HG03097 (cell line): Measurements from ENCODE around the gene TMEM43.

Experiments
- ATAC-seq: cut with Tn5 transposase; IDR thresholded peaks from one replicate; pipeline ENCODE4 v1.9.1; 2021; ENCODE audit not compliant: unreplicated experiment, low FRiP score

Gene TMEM43

DNA sequence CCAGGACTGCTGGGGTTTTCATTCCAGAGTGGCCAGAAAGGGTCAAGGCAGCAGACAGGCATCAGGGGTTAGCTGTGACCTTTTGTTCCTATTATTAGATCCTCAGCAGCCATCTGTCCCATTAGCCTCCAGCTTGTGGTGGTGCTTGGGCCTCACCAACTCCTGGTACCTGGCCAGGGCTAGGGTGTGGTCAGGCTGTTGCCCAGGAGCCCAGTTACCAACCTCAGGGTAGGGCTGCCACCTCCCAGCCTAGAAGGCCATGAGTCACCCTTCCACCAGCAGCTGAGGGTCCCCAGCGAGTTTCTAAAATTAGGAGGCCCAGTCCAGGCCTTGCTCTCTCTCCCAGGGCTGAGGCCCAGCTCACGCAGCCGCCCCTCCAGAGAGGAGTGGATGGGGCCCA is 12.2 kb downstream of the TMEM43 start:
- no peak for ATAC-seq

DNA sequence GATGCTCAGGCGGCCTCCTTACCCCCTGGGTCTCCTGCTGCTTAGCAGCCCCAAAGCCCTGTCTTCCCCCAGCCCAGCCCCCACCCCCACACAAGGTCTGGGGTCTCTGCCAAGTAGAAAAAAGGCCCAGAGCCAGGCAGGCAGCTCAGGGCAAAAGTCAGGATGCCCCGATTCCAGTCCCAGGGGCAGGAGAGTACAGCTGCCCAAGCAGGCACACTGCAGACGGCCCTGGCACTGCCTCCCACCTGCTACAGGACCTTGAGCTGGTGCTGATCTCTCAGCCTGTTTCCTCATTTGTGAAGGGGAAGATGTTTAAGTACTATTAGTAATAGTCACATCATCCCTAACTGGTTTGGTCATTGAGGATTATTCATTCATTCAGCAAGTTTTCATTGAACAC is 12.6 kb downstream of the TMEM43 start:
- no peak for ATAC-seq

DNA sequence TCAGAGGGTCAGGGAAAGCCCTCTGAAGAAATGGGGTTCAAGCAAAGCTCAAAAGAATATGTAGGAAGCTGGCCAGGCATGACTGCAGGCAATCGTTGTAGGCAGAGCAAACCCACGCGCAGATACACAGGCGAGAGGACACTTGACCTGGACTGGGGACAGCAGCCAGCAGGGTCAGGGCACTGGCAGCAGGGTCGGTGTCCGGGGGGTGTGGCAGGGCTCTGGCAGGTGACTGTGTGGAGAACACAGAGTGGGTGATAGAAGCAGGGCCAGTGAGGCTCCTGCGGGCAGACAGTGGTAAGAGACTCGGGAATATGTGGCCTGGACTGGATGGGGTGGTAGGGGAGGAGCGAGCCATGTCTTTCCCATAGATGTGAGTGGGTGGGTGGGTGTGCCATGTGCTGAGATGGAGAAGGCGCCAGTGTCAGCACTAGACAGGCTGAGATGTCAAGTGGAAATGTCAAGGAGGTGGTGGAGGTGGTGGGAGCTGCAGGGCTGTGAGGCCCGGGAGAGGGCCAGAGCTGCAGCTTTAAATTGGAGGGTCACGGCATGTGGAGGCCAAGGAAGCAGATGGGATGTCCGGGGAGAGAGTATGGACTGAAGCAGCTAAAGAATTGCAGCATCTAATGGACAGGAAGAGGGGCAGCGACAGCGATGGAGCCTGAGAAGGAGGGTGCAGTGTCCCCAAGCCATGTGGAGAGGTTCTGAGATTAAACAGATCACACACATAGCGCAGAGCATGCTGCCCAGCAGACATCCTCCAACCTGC is 13.4 kb downstream of the TMEM43 start:
- ATAC-seq = no peak

DNA sequence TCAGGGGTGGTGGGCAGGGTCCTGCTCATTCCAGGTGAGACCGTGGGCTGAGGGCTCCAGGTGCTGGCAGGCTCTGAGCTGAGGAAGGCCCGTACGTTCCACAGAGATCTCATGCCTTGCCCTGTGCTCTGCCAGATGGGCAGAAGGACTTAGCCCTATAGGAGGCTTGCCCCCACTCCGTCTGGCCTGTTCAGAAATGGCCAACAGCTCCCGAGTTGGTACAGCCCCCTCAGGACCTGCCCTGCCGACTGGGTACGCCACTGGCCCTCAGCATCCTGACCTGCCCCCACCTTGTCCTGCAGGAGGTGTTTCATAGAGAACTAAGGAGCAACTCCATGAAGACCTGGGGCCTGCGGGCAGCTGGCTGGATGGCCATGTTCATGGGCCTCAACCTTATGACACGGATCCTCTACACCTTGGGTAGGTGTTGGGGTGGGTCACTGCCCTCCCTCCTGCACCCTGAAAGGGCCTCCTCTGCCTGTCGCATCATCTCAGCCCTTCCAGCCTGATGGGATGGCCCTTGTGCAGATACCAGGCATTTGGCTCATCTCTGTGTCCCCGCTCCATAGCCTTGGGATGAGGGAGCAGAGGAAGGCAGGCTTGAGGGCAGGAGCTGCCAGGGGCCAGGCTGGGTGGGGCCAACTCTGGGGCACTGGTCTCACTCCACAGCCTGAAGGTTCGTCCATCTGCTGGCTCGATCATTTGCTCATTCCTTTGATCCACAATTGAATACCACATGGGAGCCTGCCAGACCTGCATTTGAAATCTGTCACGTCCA is 14.2 kb downstream of the TMEM43 start:
- ATAC-seq = no peak

DNA sequence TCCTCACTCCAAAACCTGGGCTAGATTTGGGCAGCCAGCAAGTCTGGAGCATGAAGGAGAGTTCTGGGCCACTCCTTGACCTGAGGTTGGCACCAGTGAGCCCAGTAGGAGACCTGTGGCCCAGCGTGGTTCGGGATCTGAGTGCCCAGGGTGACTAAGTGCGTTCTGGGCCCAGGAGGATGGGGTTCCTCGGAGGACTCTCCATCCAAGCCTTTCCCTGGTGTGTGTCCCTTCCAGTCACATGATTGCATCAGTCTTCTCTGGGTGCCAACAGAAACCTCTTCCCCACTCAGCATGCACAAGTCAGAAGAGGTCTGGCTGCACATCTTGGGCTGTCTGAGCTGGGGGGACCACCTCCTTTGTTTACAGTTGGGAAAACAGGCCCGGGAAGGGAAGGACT is 14.9 kb downstream of the TMEM43 start:
- no peak for ATAC-seq

DNA sequence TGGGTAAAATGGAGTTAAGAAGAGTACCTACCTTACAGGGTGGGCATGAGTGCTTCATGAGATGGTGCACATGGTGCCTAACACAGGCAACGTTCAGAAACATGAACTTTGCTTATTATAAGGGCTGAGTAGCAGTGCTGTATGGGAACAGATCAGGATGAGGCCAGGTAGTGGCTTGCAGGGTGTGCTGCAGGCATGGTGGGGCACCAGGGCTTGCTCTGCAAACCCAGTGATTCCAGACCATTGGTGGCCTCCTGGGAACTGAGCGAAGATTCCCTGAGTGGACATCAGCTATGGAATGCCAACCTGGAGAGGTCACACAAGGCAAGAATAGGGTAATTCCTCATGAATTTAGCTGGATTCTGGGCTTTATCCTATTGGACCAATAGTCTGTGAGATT is 15.8 kb downstream of the TMEM43 start:
- ATAC-seq = no peak

DNA sequence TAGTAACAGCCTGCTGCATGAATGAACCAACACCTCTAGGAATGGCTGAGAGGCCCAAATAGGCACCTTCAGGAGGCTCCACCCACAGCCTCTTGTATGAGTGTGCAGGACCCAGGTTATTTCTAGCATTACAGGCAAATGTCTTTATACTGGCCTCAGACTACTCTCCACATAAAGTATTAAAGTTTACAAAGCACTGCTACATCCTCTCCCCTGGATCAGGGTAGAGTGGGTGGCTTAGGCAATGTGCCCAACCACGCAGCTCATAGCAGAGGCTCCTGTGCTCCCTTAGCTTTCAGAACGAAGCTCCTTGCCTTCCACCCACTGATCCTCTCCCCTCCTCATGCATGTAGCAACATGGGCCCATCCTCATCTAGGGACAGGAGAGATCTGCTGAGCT is 16.3 kb downstream of the TMEM43 start:
- no peak for ATAC-seq

DNA sequence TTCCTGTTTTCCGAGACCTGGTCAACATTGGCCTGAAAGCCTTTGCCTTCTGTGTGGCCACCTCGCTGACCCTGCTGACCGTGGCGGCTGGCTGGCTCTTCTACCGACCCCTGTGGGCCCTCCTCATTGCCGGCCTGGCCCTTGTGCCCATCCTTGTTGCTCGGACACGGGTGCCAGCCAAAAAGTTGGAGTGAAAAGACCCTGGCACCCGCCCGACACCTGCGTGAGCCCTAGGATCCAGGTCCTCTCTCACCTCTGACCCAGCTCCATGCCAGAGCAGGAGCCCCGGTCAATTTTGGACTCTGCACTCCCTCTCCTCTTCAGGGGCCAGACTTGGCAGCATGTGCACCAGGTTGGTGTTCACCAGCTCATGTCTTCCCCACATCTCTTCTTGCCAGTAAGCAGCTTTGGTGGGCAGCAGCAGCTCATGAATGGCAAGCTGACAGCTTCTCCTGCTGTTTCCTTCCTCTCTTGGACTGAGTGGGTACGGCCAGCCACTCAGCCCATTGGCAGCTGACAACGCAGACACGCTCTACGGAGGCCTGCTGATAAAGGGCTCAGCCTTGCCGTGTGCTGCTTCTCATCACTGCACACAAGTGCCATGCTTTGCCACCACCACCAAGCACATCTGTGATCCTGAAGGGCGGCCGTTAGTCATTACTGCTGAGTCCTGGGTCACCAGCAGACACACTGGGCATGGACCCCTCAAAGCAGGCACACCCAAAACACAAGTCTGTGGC is 16.9 kb downstream of the TMEM43 start:
- no peak for ATAC-seq

DNA sequence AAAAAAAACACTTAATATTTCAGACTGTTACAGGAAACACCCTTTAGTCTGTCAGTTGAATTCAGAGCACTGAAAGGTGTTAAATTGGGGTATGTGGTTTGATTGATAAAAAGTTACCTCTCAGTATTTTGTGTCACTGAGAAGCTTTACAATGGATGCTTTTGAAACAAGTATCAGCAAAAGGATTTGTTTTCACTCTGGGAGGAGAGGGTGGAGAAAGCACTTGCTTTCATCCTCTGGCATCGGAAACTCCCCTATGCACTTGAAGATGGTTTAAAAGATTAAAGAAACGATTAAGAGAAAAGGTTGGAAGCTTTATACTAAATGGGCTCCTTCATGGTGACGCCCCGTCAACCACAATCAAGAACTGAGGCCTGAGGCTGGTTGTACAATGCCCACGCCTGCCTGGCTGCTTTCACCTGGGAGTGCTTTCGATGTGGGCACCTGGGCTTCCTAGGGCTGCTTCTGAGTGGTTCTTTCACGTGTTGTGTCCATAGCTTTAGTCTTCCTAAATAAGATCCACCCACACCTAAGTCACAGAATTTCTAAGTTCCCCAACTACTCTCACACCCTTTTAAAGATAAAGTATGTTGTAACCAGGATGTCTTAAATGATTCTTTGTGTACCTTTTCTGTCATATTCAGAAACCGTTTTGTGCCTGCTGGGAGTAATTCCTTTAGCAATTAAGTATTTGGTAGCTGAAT is 17.9 kb downstream of the TMEM43 start:
- no peak for ATAC-seq

DNA sequence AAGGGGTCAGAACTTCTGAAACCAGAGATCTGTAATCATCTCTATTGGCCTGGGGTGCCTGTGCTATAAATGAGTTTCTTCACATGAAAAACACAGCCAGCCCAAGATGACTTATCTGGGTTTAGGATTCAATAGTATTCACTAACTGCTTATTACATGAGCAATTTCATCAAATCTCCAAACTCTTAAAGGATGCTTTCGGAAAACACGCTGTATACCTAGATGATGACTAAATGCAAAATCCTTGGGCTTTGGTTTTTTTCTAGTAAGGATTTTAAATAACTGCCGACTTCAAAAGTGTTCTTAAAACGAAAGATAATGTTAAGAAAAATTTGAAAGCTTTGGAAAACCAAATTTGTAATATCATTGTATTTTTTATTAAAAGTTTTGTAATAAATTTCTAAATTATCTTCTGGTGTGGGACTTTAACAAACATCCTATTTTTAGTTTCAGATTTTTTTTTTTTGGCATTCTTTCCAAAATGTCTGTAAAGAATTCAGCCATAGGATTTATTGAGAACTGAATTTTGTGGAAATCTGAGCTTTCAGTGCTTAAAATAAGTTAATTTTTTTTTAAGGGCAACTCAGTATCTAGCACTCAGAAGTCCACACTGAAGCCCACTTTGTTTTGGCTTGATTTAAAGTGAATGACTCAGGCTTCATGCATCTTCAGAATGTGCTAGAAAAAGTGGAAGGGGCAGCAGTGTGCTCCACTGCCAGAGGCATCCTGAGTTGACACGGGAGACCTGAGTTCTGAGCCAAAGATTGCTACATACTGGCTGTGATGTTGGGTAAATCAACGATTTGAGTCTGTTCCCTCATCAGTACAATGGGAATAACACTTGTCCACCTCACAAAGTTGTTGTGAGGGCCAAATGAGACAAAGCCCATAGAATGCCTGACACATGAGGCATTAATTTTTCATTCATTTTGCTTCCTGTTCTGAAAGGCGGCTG is 18.7 kb downstream of the TMEM43 start:
- no peak for ATAC-seq

DNA sequence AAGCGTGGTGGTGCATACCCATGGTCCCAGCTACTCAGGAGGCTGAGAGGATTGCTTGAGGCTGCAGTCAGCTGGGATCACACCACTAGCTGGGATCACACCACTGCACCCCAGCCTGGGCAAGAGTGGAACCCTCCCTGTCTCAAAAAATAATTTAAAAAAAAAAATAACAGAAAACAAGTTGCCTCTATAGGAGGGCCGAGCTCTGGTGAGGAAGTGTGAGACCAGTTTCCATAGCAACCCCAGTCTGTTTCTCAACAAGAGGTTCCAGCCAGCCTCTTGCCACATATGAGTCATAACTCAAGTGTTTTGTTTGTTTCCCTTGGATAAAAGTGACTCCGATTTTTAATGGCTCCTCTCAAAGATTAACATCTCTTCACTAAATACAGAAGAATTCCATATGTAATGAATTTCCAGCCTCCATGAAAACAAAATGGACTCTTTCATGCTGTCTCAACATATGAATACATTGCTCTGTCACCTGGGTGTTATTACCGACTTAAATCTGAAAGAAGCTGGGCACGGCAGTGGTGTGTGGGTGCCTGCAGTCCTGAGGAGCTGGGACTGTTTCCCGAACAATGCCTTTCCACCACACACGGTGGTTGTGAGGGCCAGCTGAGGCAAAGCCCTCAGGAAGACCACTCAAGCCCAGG is 19.7 kb downstream of the TMEM43 start:
- peak; percentile 76 for ATAC-seq

DNA sequence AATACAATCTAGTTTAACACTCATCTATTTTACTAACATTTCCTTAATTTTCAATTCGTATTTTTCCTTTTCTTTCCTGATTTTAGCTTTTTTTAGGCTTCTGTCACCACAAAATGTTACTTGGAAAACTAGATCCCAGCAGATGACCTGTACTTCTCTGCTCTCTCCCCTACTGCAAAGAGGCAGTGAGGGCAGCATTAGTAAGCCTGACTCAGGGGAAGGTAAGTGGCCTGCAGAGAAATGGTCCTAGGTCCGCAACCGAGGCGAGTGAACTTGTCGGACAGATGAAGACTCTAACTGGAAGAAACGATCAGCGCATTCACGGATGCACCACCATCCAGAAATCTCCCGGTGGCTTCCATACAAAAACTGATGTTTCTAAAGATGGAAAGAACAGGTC is 20.4 kb downstream of the TMEM43 start:
- ATAC-seq = no peak

DNA sequence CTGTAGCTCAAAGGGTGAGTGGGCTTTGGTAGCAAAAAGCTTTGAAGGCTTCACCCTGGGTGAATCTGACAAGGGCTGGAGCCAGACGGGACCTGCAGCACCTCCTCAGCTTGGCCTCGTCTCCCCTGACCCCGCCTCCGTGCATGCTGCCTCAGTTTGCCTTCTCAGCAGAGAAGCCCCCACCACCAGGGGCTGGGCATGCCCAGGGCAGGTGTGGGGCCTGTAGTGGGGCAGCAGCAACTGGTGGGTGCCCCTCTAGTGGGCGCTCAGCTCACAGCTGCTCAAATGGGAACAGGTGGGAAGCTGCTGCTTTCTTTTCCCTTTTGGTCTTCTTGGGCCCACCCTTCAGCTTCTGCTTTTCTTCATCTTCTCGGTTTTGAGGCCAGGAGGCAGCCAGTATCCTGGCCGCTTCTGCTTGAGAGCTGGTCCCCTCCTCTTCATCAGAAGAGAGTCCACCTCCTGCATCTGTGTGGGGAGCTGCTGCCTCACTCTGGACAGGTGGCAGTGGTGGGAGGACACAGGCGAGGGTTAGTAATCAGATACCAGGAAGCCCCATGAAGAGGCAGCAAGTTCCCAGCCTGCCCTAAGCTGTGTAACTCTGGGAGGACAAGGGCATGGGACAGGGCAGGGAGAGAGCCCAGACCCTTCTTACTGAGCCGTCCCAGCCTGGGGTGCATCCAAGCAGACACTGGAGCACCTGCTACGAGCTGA is 21.0 kb downstream of the TMEM43 start:
- ATAC-seq = no peak

DNA sequence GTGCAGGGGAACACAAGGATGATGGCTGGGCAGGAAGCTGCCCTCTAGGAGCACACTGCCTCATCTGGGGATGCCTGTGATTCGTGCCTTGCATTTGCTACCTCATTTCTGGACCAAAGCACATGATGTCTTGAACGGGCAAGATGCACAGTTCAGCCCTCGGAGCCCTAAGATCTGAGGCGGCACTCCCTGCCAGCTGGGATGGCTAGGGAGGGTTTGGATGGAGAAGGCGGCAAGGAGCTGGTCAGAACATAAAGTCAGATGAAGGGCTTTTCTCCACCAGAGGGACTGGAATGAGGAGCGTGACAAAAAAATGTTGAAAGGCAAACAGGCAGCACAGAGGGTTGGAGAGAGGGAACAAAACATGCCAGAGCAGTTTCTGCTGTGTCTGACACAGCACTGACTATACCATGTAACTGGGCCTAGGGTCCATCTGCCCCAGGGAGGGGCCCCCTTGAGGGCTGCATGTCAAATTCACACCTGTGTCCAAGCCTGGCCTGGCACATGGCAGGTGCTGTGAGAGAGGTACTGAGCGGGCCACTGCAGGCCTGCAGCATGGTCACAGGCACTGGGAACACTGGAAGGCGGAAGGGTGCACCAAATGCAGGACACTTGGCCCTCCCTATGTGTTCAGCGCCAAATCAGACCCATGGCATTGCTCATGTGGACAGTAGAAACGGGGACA is 21.7 kb downstream of the TMEM43 start:
- no peak for ATAC-seq

DNA sequence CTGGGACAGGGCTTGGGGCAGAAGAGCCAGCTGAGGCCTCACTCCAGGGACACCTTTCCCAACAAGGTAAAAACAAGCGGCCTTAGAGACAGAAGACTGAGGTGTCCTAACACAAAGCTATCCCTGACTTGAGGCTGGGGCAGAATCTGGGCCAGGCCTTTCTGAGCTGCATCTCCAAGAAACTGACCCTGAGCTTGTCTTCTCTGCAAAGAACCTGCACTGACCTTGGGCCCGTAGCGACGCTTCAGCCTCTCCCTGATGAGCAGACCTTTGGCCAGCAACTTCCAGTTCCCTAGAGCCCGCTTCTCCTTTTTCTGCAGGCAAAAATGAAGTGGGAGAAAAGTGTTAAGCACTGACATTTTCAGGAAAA is 22.2 kb downstream of the TMEM43 start:
- ATAC-seq = no peak

DNA sequence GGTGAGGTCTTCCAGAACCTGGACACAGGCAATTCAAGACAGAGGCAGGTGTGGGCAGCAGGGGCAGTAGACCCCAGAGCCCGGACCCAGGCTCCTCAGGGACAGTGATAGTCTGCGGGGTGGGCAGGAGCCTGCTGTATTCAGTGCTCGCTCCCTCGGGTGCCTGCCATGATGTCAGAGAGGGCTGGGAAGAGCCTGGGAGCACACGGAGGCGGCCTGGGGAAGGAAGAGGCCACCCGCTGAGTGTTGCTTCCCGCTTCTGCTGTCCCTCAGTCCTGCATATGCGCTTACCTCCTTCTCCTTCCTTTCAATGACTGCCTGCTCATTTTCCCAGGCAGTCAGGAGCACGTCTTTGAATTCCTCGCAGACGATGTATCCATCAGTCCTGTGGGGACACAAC is 22.8 kb downstream of the TMEM43 start:
- no peak for ATAC-seq

DNA sequence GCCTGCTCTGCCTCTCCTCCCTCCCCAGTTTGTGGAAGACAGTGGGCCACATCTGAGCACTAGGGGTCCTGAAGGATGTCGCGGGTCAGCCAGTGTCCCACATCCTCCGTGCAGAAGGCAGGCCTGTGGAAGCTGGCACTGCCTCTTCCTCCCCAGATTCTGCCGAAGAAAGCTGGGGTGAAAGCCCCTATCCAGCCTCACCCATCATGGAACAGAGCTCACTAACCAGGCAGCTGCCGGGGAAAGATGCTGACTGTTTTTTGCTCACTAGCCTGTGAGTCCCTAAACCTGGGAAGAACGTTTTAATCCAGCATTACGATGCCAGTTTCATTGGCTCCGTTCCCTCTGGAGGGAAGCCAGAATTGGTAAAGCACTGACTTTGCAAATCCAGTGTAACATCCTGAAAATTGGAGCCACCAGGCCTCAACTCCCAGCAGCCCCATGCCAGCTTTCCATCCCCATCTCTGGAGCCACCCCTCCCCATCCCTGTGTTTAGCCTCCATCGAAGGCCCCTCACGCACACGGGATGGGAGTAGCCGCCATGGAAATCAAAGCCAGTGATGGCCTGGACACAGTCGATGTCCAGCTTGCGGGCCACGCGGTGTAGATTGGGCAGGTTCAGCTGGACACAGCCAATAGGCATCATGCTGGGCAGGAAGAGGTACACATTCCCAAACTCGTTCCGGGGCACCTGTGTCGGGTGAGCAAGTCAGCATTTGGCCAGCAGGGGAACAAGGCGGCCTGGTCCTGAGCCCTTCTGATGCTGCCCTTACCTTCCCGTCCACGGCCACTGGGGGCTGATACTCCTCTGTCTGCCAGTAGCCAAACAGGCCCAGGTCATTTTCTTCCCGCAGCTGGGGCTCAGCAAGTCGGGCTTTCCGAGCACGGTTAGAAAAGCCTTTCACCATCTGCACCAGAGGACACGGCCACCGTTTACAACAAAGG is 23.5 kb downstream of the TMEM43 start:
- ATAC-seq = no peak
